C4-2B (cell line): ENCODE results near the gene MAP3K5.
"Not testable (repeated sequence)": the region's sequence is repeated elsewhere in the genome, so short reads cannot be mapped to it uniquely, and the experiment has no call there.

Experiments used
- H3K27ac ChIP-seq: fragments of 450-650 bp; 2 replicates; pipeline ENCODE4 v1.5.1; 2017
- ZFX ChIP-seq: fragments of 450-650 bp; IDR thresholded peaks from 2 replicates; pipeline ENCODE4 v1.6.1; 2017
- TF ChIP-seq, protein P1 (sequence below): fragments of 450-650 bp; conservative IDR thresholded peaks from 2 replicates; pipeline ENCODE4 v1.5.1; 2017; ENCODE audit warnings: mild to moderate bottlenecking

Gene MAP3K5

DNA sequence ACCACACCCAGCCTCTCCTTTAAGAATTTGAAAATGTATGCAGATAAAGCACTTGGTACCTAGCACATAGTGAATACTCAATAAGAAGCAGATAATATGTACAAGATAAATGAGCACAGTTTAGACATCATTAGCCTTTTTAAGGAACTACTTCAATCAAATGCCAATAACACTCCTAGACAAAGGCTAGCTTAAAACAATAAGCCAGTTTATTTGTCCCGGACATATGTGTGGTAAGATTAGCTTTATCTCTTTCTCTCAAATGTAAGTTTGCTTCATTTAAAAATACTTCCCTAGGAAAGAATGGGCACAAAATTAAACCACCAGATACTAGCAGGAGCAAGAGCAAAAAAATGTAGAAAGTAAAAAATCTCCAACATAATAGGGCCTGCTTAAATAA is 73.8 kb downstream of the MAP3K5 start:
- no peak overlapping the region for H3K27ac ChIP-seq
- TF ChIP-seq ZFX, result no peak
- TF ChIP-seq, protein P1, sequence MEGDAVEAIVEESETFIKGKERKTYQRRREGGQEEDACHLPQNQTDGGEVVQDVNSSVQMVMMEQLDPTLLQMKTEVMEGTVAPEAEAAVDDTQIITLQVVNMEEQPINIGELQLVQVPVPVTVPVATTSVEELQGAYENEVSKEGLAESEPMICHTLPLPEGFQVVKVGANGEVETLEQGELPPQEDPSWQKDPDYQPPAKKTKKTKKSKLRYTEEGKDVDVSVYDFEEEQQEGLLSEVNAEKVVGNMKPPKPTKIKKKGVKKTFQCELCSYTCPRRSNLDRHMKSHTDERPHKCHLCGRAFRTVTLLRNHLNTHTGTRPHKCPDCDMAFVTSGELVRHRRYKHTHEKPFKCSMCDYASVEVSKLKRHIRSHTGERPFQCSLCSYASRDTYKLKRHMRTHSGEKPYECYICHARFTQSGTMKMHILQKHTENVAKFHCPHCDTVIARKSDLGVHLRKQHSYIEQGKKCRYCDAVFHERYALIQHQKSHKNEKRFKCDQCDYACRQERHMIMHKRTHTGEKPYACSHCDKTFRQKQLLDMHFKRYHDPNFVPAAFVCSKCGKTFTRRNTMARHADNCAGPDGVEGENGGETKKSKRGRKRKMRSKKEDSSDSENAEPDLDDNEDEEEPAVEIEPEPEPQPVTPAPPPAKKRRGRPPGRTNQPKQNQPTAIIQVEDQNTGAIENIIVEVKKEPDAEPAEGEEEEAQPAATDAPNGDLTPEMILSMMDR, result no peak

GRCh38 chr6:136717716-136717990 is 74.6 kb downstream of the MAP3K5 start:
- TF ChIP-seq, protein P1, result no peak
- TF ChIP-seq ZFX, result no peak
- H3K27ac ChIP-seq, result no peak overlapping the region

GRCh38 chr6:136716917-136717715 is 75.2 kb downstream of the MAP3K5 start:
- H3K27ac ChIP-seq, result no peak overlapping the region
- TF ChIP-seq, protein P1, result no peak
- TF ChIP-seq ZFX, result no peak

DNA sequence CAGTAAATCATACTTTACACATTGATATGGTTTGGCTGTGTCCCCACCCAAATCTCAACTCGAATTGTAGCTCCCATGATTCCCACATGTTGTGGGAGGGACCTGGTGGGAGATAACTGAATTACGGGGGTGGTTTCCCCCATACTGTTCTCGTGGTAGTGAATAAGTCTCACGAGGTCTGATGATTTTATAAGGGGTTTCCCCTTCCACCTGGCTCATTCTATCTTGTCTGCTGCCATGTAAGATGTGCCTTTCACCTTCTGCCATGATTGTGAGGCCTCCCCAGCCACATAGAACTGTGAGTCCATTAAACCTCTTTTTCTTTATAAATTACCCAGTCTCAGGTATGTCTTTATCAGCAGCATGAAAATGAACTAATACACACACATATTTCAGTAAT is 79.6 kb downstream of the MAP3K5 start:
- H3K27ac ChIP-seq, result not testable (repeated sequence)

GRCh38 chr6:136711644-136712043 is 80.6 kb downstream of the MAP3K5 start:
- TF ChIP-seq, protein P1, result no peak
- no peak overlapping the region for H3K27ac ChIP-seq

DNA sequence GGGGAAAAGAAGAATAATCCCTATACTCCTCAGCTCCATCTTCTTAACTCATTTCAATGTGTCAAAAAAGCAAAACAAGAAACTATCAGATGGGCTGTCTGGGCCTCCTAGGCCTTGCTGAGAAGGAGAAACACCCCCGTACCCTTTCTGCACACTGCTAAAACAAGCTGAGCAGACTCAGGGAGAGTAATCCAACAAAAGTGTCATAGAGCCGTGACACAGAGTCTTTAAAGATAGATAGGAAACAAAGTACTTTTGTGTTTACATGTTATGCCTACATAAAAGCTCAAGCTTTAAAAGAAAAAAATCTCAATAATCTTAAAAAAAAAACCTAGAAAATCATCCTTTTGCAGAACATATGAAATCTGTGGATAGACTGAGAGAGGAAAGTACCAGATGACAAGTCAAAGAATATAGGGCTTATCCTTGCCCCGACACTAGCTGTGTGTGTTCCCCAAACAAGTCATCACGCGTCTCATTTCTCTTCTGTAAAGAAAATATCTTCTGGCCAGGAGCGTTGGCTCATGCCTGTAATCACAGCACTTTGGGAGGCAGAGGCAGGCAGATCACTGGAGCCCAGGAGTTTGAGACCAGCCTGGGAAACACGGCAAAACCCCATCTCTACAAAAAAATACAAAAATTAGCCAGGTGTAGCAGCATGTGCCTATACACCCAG is 81.3 kb downstream of the MAP3K5 start:
- H3K27ac ChIP-seq, result no peak overlapping the region
- TF ChIP-seq, protein P1, result no peak
- no peak for TF ChIP-seq ZFX

DNA sequence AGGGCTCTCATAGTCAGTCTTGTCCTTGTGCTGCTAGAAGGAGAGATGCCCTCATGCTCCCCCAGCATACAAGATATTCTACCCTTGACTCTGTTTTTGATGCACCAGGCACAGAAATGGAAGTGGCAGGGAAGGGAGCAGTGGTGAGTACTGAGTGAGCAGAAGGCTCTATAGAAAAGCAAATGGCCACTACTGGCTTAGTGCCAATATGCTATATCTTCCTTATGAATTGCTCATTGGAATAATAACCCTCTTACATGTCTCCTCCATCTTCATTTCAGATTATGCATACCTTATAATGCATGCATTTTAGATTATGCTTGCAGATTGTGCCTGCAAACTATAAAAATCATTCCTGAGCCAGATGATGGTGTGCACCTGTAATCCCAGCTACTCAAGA is 82.8 kb downstream of the MAP3K5 start:
- H3K27ac ChIP-seq, result no peak overlapping the region
- TF ChIP-seq, protein P1, result no peak
- no peak for TF ChIP-seq ZFX

- no peak overlapping the region for H3K27ac ChIP-seq
- no peak for TF ChIP-seq ZFX
- TF ChIP-seq, protein P1, result no peak
Observed at GRCh38 chr6:136706430-136706829, 85.8 kb downstream of the MAP3K5 start.
